C4-2B (cell line): ENCODE data around the gene ZNF613.

Experiments used
- CTCF ChIP-seq: fragments of 450-650 bp; conservative IDR thresholded peaks from 2 replicates; pipeline ENCODE4 v1.5.1; 2017; ENCODE audit warnings: mild to moderate bottlenecking
- ZFX ChIP-seq: fragments of 450-650 bp; IDR thresholded peaks from 2 replicates; pipeline ENCODE4 v1.6.1; 2017

GRCh38 chr19:51904331-51905165 lies 22.7 kb upstream of the ZNF613 start, which contains the start of gene ZNF649:
- TF ChIP-seq CTCF (peak; percentile 20), ZFX (peak; percentile 58)
